Endothelial cell of umbilical vein (primary cell): Measurements from ENCODE around the gene TP73. TPM values are rescaled to one million over a fixed set of nuclear protein-coding genes. Genes with fewer than 3 reads are reported as not detected.

Experiments
- BruUV-seq: library from RNA; stranded (reverse); fragments of 400-500 nt; replicated peaks from 2 replicates; lab custom pipeline; 2021; lab: Mats Ljungman, UMichigan
- CTCF ChIA-PET: fragments of 300-600, 350-600 bp; sonication (Branson Sonifier 250); formaldehyde crosslinking; loops from one replicate; lab custom pipeline; 2021; ENCODE audit warnings: antibody characterized with exemption, inconsistent platforms; lab: Charles Lee
- POLR2A ChIA-PET: fragments of 300-600, 350-600 bp; sonication (Branson Sonifier 250); formaldehyde crosslinking; loops from one replicate; lab custom pipeline; 2021; ENCODE audit warnings: antibody characterized with exemption, inconsistent platforms; lab: Charles Lee
- DNase-seq: peaks from one replicate; pipeline ENCODE4 v3.0.0-alpha.2; 2011; ENCODE audit warnings: low read depth, low spot score
- FAIRE-seq: peaks from 2 replicates; lab custom pipeline; 2011; peaks lifted over from hg19 to GRCh38; lab: Jason Lieb, UNC
- H2AFZ ChIP-seq: 2 replicates; pipeline ENCODE4 v1.6.0; 2012; ENCODE audit warnings: low read depth, low read length, control low read depth, inconsistent platforms
- H3K27ac ChIP-seq: 2 replicates; pipeline ENCODE4 v1.5.1; 2011; ENCODE audit warnings: low read depth, mild to moderate bottlenecking, control low read depth, low read length, moderate library complexity; ENCODE audit not compliant: insufficient read depth
- H3K27me3 ChIP-seq, 2 experiments: 2 replicates each; pipeline versions ENCODE4 v1.6.0 to v1.6.1; 2011; ENCODE audit warnings: low read length in 2 of 2, mixed read lengths in 1 of 2; ENCODE audit not compliant: control insufficient read depth in 2 of 2, insufficient read depth in 2 of 2
- H3K36me3 ChIP-seq, 2 experiments: 2 replicates in 1 of 2; 3 replicates in 1 of 2; pipeline ENCODE4 v1.5.1; 2011; ENCODE audit warnings: low read length in 2 of 2, mild to moderate bottlenecking in 1 of 2, moderate library complexity in 1 of 2; ENCODE audit not compliant: control insufficient read depth in 2 of 2, insufficient read depth in 2 of 2; ENCODE audit errors: extremely low read depth in 1 of 2
- H3K4me1 ChIP-seq: 3 replicates; pipeline ENCODE4 v1.5.1; 2011; ENCODE audit warnings: mild to moderate bottlenecking, low read length; ENCODE audit not compliant: control insufficient read depth, insufficient read depth; ENCODE audit errors: extremely low read depth
- H3K4me2 ChIP-seq: 2 replicates; pipeline ENCODE4 v1.6.1; 2011; ENCODE audit warnings: low read length, control low read depth, mixed read lengths; ENCODE audit not compliant: insufficient read depth
- H3K4me3 ChIP-seq, 3 experiments: fragments of 200-600 bp in 1 of 3; sonication (generic), shearing (Covaris generic) in 1 of 3; replicated peaks in 1 of 3; 2 replicates each; pipeline ENCODE4 v1.5.1; 2011 to 2016; ENCODE audit warnings: control low read depth in 3 of 3, low read length in 3 of 3, mild to moderate bottlenecking in 2 of 3, inconsistent platforms in 1 of 3, low read depth in 1 of 3, moderate library complexity in 1 of 3; ENCODE audit not compliant: insufficient read depth in 1 of 3
- H3K79me2 ChIP-seq: 2 replicates; pipeline ENCODE4 v1.6.0; 2012; ENCODE audit warnings: low read length, inconsistent platforms; ENCODE audit not compliant: control insufficient read depth, insufficient read depth
- H3K9ac ChIP-seq: replicated peaks from 2 replicates; pipeline ENCODE3; 2011; ENCODE audit warnings: low read length, control low read depth; ENCODE audit not compliant: insufficient read depth; ENCODE audit errors: extremely low read depth
- H3K9me1 ChIP-seq: replicated peaks from 3 replicates; pipeline ENCODE4 v1.6.0; 2011; ENCODE audit warnings: mild to moderate bottlenecking, low read length; ENCODE audit not compliant: control insufficient read depth, insufficient read depth; ENCODE audit errors: extremely low read depth
- H3K9me3 ChIP-seq: replicated peaks from 2 replicates; pipeline ENCODE4 v1.5.1; 2012; ENCODE audit warnings: low read length, inconsistent platforms; ENCODE audit not compliant: control insufficient read depth, insufficient read depth
- H4K20me1 ChIP-seq: replicated peaks from 2 replicates; pipeline ENCODE3; 2011; ENCODE audit warnings: mild to moderate bottlenecking, low read length; ENCODE audit not compliant: control insufficient read depth, insufficient read depth; ENCODE audit errors: extremely low read depth
- CTCF ChIP-seq, 2 donors: IDR thresholded peaks; 1 replicate in 1 of 2; 2 replicates in 1 of 2; pipeline ENCODE4 v1.5.1; 2011; ENCODE audit warnings: low read length in 2 of 2, mild to moderate bottlenecking in 2 of 2, moderate library complexity in 2 of 2, control low read depth in 1 of 2, inconsistent platforms in 1 of 2, low read depth in 1 of 2; ENCODE audit not compliant: insufficient read depth in 1 of 2; ENCODE audit errors: extremely low read depth in 1 of 2
- EZH2 ChIP-seq: IDR thresholded peaks from 2 replicates; pipeline ENCODE4 v1.6.1; 2012; ENCODE audit warnings: borderline replicate concordance, low read depth, mild to moderate bottlenecking, moderate library complexity, low read length, inconsistent platforms; ENCODE audit not compliant: severe bottlenecking
- FOS ChIP-seq: IDR thresholded peaks from 2 replicates; pipeline ENCODE4 v1.6.1; 2011; ENCODE audit warnings: mild to moderate bottlenecking, low read length, moderate library complexity, borderline replicate concordance; ENCODE audit not compliant: insufficient read depth
- GATA2 ChIP-seq: IDR thresholded peaks from 2 replicates; pipeline ENCODE4 v1.7.0; 2011; ENCODE audit warnings: low read depth, mild to moderate bottlenecking, moderate library complexity, mixed read lengths, low read length; ENCODE audit not compliant: insufficient read length, insufficient read depth
- JUN ChIP-seq: IDR thresholded peaks from 2 replicates; pipeline ENCODE4 v1.6.1; 2011; ENCODE audit warnings: borderline replicate concordance, low read depth; ENCODE audit not compliant: insufficient read length, insufficient read depth
- MYC ChIP-seq: IDR thresholded peaks from one replicate; pipeline ENCODE4 v1.6.1; 2011; ENCODE audit warnings: mild to moderate bottlenecking, low read depth, low read length
- POLR2A ChIP-seq: IDR thresholded peaks from 2 replicates; pipeline ENCODE4 v1.6.1; 2012; ENCODE audit warnings: low read depth, mild to moderate bottlenecking, control low read depth, low read length
- POLR2AphosphoS5 ChIP-seq: IDR thresholded peaks from 2 replicates; pipeline ENCODE4 v1.6.1; 2012; ENCODE audit warnings: low read depth, mild to moderate bottlenecking, control low read depth, low read length, moderate library complexity; ENCODE audit not compliant: insufficient read depth
- dilution Hi-C: fragments of 300-500 bp; cut with MboI; formaldehyde crosslinking; loops from one replicate; pipeline ENCODE4 v1.15.0; 2019; ENCODE audit warnings: low sequenced_read_pairs; ENCODE audit not compliant: extremely low pct_ligation_motif_present
- intact Hi-C: fragments of 100-400 bp; cut with micrococcal nuclease; formaldehyde crosslinking; loops from one replicate; pipeline ENCODE4 v1.10.0; 2022
- polyA plus RNA-seq, 4 experiments: library from polyadenylated mRNA; depleted of rRNA in 3 of 4; stranded (reverse) in 3 of 4; unstranded in 1 of 4; fragments of >200 nt; gene quantifications; 2 replicates each; pipeline versions ENCODE4 v1.2.1 to v1.2.3, GENCODE V29; 2011 to 2012; ENCODE audit warnings: missing spikeins in 1 of 4
- total RNA-seq: library from RNA; stranded (reverse); gene quantifications from 2 replicates; pipeline ENCODE4 v1.2.3, GENCODE V29; 2021
- TF ChIP-seq, protein P1 (sequence below): IDR thresholded peaks from 2 replicates; pipeline ENCODE4 v1.6.1; 2011; ENCODE audit not compliant: insufficient read depth, insufficient read length

TP73 gene
- total and polyA plus RNA-seq, 2 donors (not counting 3 experiments of a cell fraction or from before 2014, with no cell fraction given): 0.03 to 0.15 TPM

DNA sequence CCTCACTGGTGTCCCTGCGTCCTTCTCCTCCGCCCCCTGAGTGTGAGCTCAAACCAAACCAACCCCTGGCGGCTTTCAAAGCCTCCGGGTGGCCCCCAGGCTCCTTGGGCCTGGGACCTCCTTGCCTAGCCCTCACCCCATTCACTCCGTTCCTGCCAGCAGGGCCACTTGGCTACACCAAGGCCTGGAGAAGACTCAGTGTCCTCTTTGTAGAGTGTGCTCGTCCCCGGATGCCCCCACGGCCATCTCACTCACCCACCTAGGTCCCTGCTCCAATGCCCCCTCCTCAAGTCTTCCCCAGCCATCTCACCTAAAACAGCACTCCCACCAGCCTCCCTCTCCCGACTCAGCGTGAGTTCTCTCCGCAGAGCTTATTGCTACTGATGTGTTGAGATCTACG is 92.8 kb downstream of the TP73 start:
- H3K36me3 ChIP-seq: peaks cover 0 to 16% of the 10 kb centered on the region in 2 experiments
- peaks cover 5% of the 10 kb centered on the region for H3K79me2 ChIP-seq
- H3K27me3 ChIP-seq: no peaks in the 10 kb centered on the region
- intact Hi-C loops: no loop called here
- no TSS peak for BruUV-seq
- no peaks in the 10 kb centered on the region for H3K9me3 ChIP-seq
- CTCF ChIA-PET: interaction anchor here (3.7 kb wide), 1 partner anchor 21 kb away, joined by 11 read pairs; no protein-coding TSS in a partner anchor
- H3K4me1 ChIP-seq: peaks cover 11% of the 10 kb centered on the region
- no peaks in the 10 kb centered on the region for H3K9me1 ChIP-seq
- no peak overlapping the region for H3K27ac ChIP-seq
- H2AFZ ChIP-seq: no peak overlapping the region
- no peak for FAIRE-seq
- no peaks in the 10 kb centered on the region for H4K20me1 ChIP-seq
- POLR2A ChIA-PET: no interaction called here
- dilution Hi-C loops: no loop called here
- no peak overlapping the region for H3K4me3 ChIP-seq
- no peak overlapping the region for H3K4me2 ChIP-seq
- no peak overlapping the region for H3K9ac ChIP-seq
- DNase-seq: no peak
- TF ChIP-seq MYC: no peak
- TF ChIP-seq FOS: no peak
- no peak for TF ChIP-seq JUN
- TF ChIP-seq, protein P1, sequence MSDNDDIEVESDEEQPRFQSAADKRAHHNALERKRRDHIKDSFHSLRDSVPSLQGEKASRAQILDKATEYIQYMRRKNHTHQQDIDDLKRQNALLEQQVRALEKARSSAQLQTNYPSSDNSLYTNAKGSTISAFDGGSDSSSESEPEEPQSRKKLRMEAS: no peak
- no peak for TF ChIP-seq CTCF (IDR thresholded peaks at IDR 0.05; ENCODE audit: extremely low read depth in 1 of 2, insufficient read depth in 1 of 2, low read depth in 1 of 2, low read length in 2 of 2)
- no peak for TF ChIP-seq POLR2A
- no peak for TF ChIP-seq GATA2
- TF ChIP-seq EZH2: no peak
- TF ChIP-seq POLR2AphosphoS5: no peak
